Measurements from ENCODE around the gene SLC26A6.

SLC26A6 gene

DNA sequence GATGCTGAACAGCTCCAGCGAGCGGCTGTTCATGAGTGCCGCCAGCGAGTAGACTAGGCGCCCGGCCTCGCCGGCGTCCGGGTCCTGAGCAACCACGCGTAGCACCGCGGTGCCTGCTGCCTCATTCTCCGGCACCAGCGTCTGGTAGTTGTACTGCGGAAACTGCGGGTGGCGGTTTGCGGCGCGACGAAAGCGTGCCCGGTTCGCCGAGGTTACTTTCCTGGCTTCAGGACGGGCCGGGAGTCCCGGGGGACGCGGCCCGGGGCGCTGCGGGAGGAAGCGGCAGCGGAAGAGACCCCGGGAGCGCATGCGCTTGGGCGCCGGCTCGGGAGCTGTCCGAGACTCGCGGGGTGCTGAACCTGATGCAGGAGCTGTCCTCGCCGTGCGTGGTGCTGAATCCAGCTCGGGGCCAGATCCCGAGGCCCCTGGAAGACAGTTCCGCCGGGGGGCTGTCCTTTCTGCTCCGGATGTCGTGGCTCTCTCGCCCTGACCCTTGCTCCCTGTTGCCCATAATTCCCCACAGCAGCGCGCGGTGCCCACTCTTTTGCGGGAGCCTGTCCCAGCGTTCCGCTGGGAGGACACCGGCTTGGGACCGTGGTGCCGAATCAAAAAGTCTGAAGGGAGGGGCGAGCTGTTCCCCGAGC, 26.4 kb upstream of the SLC26A6 start:
- no peak for DNase-seq

DNA sequence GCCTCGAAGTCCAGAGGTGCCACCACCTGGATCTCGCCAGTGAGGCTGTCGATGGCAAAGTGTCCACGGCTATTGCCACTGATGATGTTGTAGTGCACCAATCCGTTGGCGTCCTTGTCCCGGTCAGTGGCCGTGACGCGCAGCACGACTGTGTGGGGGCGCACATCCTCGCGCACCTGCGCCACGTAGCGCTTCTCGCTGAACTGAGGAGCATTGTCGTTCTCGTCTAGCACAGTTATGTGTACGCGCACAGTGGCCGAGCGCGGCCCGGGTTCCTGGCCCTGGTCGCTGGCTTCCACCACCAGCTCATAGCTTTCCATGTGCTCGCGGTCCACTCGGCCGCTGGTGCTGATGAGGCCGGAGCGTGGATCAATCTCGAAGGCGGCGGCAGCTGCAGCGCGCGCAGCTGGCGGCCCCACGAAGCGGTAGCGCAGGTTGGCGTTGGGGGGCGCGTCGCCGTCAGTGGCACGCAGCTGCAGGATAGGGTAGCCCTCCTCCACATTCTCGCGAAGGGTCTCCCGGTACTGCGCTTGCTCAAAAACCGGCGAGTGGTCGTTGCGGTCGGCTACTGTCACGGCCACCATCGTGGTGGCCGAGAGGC, 25.6 kb upstream of the SLC26A6 start:
- DNase-seq, result no peak

DNA sequence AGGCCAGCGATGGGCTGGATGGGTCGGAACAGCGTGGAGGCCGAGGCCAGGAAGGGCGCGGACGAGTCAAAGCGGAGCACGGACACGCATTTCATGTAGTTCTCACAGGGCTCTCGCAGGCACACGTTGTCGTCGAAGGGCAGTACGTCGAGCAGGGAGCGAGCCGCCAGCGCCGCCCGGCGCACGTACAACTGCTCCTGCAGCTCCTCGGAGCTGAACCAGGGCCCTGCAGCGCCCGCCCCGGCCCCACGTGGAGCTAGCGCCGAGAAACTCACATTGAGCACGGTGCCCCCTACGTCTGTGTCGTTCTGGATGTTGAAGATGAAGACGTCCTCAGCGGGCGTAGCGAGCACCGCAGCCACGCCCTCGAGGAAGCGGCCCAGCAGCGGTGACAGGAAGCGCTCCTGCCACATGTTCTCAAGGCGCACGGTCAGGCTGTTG, 21.6 kb upstream of the SLC26A6 start:
- DNase-seq, result no peak

DNA sequence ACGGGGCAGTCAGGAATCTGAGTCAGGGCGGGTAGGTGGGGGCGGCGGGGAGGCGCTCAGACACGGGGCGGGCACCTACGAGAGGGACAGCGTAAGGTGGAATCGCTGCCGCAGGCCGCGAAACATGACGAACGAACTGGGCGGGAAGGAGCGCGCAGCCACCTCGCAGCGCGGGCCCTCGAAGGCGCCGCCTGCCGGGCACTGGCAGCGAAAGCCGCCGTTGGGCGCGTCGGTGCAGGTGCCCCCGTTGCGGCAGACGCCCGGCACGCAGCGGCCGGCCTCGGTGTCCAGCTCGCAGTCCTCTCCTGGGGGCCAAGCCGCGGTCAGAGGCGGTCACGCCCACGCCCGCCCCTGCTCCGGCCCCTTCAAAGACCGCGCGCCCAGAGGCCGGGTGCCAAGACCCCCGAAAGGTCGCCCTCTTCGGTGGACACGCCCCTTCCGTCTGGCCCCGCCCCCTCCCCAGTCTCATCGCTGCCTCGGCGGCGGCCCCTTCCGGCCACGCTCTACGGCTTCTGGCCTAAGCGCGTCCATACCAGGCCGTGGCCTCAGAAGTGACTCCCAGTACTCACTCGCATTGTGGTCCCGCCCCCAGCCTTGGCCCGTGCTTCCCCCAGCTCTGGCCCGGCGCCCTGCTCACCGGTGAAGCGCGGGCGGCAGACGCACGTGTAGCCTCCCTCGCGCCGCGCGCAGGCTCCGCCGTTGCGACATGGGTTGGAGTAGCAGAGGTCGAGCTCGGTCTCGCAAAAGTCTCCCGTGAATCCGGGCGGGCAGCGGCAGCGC, 21.0 kb upstream of the SLC26A6 start:
- DNase-seq, result no peak

DNA sequence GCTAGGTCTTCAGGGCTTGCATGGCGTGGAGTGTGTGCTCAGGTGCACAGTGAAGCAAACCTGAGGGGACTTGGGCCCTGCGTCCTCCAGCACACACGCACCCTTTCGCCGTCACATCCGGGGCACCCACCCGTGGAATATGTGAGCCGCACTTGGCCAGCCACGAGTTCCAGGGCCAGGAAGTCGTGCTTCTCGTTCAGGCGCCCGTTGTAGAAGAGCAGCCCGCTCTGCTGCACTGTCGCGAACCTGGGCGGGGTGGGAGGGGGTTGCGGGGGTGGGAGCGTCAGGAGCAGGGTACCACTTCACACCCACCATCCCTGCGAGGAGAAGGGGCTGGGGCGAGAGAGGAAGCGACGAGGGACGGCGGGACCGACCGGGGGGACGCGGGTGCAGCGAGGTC, 20.3 kb upstream of the SLC26A6 start:
- no peak for DNase-seq

DNA sequence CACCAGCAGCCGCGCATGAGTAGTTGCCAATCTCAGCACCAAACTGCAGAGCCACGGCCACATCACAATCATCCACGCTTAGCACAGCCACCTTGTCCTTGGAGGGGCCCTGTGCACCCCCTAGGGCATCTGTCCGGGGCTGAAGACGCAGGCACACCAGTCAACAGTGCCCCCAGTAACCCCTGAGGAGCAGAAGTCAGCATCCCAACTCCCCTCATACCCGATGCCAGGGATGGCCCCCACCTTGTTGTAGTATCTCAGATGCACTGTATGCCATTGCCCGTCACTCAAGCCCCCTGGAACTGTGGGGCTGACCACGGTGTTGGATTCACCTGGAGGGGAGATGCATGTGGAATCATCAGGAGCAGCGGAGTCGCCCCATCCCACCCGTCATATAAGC, 19.8 kb upstream of the SLC26A6 start:
- DNase-seq, result no peak

DNA sequence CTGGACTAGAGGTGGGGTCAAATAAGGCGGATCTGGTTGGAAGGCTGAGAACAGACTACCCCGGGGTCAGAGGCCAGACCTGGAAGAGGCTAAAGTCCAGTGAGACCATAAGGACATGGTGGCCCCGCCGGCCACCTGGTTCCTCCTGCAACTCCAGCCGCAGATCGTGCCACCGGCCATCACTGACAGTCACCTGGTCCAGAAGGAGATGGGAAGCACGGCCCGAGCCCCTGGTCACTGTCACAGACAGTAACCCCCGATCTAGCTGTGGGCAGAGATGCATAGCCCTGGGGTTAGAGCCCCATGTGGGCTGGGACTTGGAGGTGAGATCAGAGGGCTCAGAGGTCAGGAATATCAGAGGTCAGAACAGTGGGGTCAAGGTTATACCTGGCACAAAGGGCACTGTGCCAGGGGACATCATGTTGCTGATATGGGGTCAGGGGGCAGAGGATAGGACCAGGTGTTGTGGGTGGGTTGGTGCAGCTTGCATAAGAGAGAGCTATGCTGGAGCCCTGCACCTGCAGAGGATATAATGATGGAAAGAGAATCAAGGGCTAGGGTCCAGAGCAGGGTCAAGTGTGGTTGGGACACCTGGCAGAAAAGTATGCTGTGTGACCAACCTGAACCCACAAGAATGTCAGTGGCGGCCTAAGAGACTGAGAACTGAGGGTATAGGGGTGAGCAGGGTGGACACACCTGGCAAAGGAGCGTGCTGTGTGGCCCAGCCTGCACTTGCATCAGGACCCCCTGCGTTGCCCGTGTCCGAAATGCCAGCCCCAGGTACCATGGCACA, 17.9 kb upstream of the SLC26A6 start:
- DNase-seq, result no peak

DNA sequence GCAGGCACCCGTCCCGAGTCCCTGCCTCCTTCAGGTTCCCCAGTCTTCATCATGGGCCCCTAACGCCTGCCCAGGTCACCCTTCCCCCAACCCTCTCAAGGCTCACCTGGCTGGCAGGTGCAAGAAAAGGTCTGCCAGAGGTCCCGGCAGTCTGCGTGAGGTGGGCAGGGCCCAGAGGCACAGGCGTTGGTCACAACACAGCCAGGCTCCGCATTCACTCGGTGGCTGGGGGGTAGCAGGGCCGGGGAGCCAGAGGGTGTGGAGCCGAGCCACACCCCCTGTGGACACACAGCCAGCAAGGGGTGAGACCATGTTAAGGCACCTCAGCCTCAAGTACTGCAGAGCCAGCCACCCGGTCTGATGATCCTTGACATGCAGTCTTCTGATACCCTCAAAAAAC, 16.5 kb upstream of the SLC26A6 start:
- DNase-seq, result no peak

DNA sequence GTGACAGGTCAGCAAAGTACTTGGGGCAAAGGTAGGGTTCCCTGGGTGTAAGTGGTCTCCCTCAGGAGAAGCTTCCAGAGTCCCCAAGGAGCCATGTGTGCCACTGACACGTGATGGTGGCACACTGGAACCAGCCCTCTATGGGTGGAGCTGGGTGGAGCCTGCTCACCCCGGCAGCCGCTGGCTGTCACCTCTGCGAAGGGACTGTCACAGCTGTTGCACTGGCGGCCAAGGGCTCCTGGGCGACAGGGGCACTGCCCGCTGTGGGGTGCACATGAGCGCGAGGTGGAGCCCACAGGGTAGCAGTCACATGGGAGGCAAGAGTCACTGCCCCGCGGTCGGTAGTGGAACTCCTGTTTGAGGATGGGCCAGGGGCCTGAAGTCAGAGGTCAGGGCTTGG, 15.5 kb upstream of the SLC26A6 start:
- DNase-seq, result no peak

DNA sequence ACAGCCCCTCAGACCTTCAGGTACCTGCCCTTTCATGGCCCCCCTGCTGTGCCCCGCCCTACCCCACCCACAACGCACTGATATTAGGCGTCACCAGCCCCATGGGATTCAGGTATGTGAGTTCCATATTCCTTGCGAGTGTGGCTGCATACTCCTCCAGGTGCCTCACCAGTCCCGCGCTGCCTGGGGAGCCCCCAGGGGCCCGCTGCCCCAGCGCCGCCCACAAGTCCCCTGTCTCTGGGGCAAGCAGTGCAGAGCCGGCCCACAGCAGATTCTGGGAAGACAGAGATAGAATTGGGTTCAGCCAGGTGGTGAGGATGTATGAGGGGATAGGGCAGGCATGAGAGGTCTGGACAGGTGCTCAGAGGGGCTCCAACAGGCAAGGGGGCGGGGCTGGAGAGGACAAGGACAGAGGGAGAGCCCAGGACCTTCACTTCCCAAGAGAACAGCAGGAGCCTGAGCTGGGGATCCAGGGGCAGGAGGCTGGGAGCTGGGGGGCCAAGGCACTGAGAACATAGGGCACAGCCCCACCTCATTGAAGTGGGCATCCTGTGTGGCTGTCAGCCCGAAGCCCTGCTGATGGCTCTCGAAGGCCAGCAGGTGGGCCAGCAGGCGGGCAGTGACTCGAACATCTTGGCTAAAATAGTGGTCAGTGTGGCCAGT, 13.1 kb upstream of the SLC26A6 start:
- no peak for DNase-seq

DNA sequence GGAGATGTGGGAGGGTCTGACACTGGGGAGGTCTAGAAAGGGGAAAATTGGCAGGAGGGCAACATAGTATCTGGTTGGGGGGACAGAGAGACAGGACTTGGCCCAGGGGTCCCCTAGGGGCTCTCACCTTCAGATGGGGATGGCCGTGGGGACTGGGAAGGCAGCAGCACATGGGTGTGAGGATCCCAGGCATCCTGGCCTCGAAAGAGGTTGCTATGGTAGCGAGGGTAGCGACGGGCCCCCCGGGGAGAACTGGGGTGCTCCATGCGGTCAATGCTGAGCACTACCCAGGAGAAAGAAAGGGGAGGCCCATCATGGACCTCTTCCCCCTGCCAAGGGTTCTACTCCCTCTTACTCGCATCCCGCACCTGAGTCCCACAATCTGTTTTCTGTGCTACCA, 12.5 kb upstream of the SLC26A6 start:
- no peak for DNase-seq

DNA sequence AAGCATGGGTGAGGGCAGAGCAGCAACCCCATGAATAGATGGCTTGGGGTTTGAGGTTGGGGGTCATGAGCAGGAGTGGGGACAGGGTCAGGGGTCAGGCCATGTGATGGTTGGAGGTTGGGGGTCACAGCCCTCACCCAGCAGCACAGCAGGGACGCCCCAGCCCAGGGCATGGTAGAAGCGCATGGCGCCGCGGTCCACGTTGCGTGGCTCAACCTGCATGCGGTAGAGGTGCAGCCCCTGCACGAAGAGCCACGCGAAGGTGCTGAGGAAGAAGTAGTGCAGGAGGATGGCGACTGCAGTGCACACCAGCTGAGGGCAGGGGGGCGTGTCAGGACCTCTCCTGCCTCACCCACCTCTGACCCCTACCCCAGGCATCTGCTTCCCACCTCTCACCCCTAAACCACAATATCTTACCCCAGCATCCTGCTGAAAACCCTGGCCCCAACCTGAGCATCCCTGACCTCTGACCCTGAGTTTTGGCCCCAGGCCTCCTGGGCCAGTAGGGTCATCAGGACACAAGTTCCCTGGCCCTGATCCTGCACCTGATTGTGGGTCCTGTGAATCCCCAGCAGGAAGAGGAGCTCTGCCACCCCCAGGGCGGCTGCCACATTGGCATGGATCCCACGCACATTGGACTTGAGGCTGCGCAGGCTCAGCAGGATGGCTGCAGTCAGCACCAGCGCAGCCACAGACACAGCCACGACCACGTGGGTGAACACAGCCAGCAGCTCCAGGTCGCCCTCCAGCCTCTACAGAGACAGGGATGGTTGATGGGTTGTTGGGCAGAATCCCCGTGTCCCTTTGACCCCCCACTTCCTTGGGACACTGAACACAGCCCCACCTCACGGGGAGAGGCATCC, 9.9 kb upstream of the SLC26A6 start:
- DNase-seq, result no peak

DNA sequence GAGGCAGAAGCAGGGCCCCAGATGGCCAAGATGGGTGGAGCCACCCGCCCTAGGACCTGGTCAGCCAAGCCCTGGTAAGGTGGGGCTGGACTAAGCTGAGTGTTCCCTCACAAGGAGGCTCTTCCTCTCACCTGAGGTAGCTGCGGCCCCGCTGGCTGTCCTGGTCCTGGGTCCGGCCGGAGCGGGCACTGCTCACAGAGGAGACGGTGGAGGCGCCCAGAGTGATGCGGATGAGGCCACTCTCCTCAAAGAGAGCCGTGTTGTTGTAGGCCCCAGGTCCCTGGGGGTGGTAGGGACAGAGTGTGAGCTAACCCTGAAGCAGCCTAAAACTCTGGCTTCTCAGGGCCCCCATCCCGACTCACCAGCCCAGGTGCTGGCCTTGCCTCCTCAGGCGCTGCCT, 7.3 kb upstream of the SLC26A6 start:
- DNase-seq, result no peak

DNA sequence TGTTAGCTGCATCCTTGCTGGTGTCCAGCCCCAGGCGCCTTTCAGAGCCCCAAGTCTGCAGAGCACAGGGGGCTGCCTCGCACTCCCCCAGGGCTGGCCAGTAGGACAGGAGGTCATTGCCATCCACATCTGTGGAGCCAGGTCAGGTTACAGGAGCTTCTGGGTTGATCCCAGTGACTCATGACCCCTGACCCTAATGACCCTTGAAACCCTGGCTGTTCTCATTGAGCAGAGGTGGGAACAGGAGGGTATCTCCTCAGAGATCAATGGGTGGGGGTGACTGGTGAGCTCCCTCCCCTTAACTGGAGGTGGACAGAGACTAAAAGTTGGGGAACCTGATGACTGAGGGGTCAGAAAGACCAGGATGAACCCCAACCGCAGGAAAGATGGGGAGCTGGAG, 6.1 kb upstream of the SLC26A6 start:
- DNase-seq, result no peak

DNA sequence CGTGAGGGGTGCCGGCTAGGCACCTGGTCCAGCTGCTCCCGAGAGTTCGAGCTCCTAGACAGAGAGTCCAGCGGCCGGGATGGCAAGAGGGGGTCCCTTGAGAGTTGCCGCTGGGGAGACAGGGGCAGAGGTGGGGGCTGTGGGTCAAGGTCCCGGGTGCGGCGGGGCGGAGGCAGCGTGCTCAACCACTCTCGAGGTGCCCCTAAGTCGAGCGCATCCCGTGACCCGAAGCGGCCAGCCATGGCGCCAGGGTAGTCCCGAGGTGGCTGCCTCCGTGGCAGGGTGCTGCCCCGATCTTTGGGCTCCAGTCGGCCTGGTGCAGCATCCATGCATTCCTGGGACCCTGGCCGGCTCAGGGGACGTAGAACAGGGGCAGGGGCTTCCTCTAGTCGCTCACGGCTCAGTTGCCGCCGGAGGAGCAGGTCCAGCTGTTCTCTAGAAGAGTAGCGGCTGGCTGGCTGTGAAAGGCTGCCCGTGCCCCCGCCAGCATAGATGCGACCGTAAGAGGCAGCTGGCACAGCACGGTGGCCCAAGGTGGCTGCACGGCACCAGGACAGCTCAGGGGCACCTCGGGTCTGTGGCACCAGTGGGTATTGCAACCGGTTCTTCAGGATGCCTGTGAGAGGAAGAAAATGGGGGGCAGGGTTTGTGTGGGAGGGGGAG, 4.8 kb upstream of the SLC26A6 start:
- no peak for DNase-seq

DNA sequence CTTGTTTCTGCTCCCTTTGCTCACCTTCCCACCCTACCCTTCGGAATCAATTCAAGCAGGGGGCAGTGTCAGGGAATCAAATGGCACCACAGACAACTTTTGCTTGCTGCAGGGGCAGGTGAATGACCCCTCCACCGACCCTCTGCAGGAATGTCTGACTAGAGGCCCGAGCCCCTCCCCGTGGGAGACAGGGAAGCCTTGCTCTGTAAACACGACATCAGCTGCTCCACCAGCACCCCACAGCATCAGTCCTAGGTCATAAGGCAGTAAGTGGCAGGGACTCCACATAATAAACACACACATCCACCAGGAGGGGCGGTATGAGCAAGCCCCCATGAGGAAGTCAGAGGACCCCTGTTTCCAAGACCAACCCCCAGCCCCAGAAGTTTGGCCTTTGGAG, 2.0 kb upstream of the SLC26A6 start:
- DNase-seq, result no peak

DNA sequence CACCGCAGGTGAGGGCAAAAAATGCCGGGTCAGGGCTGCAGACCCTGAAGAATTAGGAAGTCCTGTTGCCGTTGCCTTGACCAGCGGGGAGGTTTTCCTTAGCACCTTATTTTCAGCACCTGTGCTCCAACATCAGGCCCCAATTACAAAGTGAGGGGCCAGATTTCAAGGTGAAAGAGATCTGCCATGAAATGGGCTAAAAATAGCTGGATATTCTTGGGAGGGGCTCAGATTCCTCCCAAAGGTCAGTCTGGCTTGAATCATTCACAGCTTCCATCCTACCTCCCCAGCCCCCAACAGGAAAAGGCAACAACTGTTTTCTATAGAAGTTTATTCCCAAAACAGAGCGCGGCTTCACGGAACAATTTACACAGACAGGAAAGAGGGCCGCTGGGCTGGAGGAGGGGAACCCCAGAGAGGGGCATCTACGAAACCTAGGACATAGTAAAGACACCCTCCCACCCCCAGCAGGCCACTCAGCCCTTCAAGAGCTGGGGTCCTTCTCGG, 941 bp upstream of the SLC26A6 start:
- no peak for DNase-seq

DNA sequence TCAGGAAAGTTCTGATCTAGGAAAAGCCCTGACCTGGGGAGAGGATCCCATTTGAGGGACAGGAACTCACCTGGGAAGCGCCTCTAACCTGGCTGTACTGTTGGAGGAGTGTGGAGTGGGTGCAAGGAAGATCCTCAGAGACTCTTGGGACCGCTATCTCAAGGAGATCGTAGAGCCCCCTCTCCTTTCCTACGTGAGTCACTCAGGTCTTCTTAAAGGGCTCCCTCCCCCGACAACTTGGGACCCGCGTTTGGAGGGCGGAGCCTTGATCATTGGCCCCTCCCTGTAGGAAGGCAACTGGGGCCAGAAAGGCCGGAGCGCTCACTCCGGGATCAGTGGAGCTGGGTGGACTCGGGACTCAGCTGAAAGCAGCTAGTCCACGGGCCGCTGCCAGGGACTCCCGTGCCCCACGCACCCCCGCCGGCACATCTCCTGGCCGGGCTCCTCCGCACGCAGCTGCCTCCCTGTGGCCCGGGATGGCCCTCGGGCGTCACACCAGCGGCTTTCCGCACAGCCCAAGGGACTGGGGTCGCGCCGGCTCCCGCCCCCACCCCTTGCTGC, 520 bp downstream of the SLC26A6 start:
- peak; percentile 7 to 10 for DNase-seq

DNA sequence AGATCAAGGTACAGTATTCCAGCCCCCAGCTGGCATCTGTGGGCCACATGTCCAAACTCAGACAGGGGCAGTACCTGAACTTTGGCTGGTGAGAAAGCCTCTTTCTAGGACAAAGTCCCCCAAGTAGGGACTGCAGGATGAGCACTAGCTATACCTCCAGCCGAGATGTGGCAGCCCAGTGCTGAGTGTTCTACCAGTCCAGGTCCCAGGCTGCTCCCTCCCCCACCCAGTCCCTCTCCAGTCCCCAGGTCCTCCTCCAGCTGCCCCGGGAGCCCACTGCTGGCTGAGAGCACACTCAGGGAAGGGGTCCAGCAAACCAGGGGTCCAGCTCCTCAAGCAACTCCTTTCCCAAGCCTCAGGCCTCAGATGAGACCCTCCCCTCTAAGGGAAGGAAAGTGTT, 1.5 kb downstream of the SLC26A6 start:
- no peak for DNase-seq

DNA sequence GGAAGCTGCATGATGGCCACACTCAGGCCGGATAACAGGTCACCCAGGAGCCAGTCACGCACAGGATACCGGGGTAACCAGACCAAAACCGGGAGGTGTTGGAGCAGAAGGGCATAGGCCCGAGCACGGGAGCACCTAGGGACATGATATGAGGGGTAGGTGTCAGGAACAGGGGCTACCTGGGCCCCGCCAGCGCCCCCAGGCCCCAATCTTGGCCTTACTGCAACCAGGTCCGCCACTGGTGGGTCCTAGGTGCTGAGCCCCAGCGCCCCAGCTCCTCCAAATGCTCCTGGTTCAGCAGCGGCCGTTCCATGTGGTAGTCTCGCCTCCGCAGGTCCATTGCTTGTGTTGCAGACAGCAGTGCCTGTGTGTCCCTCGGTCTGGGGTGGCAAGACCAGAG, 2.0 kb downstream of the SLC26A6 start:
- no peak for DNase-seq

Measured in NCI-H2081 (cell line).